HTERT RPE-1 (cell line): ENCODE data around the gene WDR70.
"Not testable (repeated sequence)": the region's sequence is repeated elsewhere in the genome, so short reads cannot be mapped to it uniquely, and the experiment has no call there.

Source experiments
- in situ Hi-C: fragments of 300-500 bp; cut with MboI; formaldehyde crosslinking; loops from 4 replicates; pipeline ENCODE4 v1.14.3; 2020; ENCODE audit warnings: low sequenced_read_pairs

Gene WDR70

DNA sequence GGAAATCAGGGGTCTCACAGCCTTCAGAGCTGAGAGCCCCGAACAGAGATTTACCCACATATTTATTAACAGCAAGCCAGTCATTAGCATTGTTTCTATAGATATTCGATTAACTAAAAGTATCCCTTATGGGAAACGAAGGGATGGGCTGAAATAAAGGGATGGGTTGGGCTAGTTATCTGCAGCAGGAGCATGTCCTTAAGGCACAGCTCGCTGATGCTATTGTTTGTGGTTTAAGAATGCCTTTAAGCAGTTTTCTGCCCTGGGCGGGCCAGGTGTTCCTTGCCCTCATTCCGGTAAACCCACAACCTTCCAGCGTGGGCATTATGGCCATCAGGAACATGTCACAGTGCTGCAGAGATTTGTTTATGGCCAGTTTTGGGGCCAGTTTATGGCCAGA, 74.1 kb downstream of the WDR70 start:
- in situ Hi-C loops = not testable (repeated sequence)

DNA sequence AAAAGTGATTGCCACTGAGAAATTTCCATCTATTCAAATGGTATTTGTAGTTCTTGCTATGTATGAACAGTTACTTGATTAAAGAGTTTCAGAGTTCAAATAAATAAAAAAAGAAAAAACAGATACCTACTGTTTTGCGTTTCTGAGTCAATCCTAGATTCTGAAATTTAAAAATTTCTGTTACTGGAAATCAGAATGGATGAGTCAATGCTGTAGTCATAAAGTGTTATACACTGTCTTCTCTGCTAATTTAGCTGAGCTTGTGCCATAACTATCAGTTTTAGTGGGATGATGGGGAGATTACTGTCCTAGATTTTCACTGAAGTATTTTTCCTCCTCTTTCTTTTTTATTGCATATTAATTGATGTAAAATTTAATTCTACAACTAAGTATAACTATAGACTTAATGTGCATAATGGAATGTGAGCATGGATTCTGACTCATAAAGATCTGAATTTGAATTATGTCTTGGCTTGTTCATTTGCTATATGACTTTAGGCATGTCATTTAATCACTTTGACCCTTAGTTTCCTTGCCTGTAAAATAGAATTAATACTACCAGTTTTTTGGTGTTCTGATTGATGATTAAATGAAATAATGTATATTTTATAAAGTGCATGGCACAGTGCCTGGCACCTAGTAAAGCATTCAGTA, 75.4 kb downstream of the WDR70 start:
- in situ Hi-C loops = not testable (repeated sequence)

DNA sequence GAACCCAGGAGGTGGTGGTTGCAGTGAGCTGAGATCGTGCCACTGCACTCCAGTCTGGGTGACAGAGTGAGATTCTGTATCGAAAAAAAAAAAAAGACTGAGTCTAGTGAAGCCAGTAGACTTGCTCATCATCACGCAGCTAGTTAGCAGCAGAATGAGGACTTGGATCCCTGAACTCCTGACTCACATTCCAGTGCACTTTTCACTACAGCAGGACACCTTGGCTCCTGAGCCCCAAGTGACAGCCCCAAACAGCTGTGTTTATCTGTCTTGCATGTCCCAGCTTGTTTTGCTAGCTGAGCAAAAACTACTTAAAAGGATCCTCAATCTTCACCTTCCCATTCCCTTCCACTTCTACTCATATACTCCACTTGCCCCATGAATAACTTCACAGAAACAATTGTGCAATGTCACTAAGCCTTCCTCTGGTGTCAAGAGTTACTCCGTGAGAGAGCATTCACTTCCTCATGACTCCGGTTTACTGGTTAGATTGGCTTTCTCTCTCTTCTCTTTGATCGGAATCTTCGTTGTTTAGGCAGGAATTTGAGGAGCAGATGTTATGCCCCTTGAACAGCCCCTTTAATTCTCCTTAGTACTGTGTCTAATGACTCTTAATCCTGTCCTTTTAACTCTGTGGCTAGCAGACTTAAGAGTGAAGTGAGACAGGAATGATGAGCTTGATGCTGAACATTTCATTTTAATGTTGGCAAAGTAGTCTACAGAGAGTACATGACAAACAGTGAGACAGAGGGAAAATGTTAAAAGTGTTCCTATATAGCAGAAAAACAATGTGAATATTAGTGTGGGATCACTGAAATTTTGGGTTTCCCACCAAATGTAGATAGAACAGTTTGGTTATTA, 84.3 kb downstream of the WDR70 start:
- in situ Hi-C loops = not testable (repeated sequence)

DNA sequence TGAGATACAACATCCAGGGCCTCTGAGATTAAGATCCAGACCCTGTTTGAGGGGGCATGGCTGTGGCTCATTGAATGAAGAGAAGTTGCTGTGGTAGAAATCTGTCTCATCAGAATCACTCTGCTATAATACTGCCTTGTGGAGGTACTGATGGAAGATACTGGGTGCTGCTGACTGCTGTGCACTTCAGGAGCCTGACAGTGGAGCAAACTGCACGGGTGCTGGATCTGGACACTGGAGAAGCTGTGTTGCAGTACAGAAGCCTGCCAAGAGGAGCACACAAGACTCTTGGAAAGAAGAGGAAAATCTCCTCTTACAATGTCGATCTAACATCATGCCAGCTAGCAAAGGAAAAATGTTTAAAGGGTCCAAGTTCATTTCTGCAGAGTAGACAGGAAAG, 85.5 kb downstream of the WDR70 start:
- in situ Hi-C loops = not testable (repeated sequence)

DNA sequence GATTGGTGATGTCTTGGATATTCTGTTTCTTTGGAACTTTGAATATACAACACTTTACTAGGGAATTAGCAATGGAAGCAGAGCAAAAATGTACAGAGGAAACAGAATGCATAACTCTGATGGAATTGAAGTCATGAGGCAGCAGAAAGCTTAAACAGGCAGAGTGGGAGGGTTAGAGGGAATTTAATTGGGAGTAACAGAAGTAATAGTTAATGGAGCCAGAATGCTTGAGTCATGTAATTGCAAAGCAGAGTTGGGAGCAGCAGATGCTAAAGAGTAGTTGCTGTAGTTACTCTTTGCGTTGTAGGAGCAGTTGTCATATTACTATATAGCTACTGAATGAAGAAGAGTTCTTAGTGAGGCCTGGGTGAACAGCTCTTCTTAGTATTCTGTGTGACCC, 90.3 kb downstream of the WDR70 start:
- in situ Hi-C loops = not testable (repeated sequence)

DNA sequence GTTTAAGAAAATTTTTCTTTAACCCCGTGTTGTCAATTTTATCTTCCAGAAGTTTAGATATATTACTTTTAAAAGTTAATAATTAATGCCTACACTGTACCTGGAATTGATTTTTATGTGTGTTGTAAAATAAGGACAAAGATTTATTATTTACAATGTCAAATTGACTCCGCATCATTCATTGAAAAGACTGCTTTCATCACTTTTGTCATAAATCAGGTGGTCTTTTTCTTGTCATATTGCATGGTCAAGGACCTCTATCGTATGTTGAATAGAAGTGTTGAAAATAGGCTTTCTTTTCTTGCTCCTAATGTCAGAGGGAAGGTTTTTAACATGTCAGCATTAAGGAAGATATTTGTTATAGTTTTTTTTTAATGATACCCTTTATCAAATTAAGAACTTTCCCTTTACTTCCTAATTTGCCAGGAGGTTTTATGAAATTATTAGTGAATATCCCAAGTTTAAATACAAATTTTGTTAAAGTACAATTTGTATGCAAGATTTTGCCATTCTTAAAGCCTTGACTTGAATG, 92.6 kb downstream of the WDR70 start:
- in situ Hi-C loops = no loop called here

DNA sequence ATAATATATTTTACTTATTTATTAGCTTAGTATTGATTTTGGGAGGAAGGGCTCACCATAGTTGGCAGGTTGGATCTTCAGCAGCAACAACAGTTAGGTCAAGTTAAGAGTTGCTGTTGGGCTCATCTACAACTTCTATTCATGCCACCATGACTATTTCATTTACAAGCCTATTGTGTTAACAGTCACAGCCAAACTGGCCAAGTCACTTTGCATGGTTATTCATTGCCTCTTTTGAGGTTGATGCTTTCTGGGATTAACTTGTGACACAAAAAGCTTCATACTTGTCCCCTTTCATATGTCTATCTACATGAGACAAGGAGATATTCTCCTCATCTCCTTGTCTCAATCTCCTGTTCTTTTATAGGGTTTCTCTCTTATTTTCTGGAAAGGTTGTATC, 98.3 kb downstream of the WDR70 start:
- in situ Hi-C loops = no loop called here

DNA sequence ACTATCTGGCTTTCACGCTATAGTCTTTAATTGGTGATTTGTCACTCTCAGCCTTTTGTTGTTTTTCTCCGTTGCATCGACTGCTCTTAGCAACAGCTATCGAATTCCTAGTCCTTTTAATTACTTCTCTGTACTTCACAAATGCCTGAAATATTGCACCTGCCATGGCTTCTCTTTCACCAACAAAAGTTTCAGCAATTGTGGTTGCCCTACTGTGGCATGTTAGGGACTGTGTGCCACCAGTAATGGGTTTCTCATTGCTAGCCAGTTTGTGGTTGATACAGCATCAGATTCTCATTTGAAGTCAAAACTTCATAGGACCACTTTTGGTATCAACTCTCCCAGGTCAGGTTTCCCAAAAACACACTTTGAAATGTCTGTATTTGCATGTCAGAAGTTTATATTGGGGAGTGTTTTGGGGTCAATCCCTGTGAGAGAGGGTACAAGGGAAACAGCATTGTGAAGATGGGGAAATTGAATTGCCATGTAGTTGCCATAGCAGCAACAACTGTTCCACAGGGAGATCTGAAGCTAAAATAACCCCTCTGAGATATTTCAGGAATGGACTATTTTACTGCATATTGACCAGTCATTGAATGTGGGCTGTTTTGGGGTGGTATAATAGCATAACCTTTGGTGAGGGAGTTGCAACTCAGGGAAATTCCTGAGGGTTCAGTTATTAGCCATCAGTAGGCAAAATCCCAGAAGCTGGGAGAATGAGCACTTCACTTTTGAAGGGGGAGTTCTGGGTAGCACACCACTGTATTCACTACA, 99.2 kb downstream of the WDR70 start:
- in situ Hi-C loops = no loop called here

DNA sequence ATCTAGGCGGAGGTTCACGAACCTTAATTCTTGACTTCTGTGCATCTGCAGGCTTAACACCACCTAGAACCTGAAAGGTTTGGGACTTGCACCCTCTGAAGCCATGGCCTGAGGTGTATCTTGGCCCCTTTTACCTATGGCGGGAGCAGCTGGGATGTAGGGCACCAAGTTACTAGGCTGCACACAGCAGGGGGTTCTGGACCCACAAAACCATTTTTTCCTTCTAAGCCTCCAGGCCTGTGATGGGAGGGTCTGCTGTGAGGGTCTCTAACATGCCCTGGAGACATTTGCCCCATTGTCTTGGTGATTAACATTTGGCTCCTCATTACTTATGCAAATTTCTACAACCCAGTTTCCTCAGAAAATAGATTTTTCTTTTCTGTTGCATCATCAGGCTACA, 102.3 kb downstream of the WDR70 start:
- in situ Hi-C loops = not testable (repeated sequence)

DNA sequence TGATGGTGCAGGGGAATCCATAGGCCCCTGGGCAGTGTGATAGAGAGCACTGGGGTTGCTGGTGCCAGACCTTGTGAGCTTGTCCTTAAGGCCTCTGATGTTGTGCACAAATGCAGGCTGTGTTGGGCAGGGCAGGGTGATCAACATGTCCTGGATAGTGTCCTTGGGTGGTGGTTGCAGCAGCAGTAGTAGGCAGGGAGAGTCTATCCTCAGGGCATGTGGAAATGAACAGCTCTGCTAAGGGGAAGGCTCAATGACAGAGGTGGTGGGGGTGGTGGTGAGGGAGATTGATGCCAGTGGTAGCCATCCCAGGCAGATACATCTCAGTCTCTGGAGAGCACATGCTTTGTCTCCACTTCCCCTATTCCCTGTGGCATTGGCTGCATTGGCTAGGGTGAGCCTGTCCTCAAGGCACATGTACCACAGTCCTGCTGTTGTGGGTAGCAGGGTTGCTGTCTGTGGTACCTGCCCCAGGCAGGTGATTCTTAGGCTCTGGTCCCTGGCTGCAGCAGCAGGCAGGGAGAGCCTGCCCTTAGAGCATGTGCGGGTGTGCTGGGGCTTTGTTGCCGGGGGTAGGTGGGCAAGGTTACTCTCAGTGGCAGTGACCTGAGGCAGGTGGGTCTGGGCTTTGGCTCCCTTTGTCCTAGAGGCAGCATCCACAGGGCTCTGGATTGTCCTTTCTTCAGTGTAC, 111.1 kb downstream of the WDR70 start:
- in situ Hi-C loops = no loop called here

DNA sequence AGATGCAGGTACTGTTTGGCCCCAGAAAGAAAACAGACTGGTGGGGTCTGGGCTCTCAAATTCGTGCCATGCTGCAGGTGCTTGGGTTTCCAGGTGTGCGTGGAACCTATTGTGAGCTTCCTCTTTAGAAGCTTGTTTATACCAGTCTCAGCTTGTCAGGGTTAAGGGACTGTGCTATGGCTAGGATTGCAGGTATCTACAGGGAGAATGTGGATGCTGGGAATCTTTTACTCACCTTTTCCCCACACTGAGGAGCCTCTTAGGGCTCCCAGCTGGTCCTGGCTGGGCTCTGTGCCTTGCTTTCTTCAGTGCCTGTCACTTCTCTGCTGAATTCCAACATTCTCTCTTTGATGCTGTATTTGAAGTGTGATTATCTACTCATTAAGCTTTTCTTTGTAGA, 111.8 kb downstream of the WDR70 start:
- in situ Hi-C loops = no loop called here

DNA sequence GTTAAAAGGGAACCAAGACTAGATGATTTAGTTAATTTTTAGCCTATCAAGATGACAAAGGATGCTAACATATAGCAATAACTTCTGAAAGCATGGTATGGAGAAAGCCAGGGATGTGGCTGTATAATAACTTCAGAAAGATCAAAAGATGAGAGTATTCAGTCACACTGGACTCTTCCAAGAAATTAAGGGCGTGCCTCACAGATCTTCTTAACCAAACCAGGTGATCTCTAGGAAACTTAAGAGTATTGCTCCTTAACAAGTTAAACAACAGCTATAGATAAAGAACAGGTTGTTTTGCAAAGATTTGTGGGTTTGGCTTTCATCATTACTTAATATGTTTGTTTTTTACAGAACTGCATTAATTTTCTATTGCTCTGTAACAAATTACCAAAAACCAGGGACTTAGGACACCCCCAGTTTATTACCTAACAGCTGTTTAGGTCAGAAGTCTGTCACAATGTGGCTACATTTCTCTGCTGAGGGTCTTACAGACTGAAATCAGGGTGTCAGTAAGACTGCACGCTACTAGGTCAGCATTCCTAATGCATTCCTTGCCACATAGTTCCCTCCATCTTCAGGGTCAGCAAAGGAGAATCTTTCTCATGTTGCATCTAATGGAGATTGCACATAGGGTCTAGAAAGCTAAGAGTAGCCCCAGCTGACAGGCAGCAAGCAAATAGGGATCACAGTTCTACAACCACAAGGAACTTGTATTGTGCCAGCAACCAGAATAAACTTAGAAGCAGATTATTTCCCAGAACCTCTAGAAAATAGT, 113.8 kb downstream of the WDR70 start:
- in situ Hi-C loops = no loop called here

DNA sequence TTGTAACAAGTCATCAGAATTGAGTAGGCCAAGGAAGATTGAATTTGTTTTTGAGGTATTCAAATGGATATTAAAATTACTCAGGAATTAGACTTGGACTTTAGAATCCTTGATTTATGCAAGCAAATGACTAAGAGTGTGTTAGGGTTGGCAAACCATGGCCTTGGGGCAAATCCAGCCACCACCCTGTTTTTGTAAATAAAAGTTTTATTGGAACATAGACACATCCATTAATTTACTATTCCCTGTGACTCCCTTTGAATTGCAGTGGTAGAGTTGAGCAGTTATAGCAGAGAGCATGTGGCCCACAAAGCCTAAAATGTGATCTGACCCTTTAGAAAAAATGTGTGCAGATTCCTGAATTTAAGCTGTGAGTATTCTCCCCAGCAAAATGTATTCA, 115.6 kb downstream of the WDR70 start:
- in situ Hi-C loops = no loop called here

DNA sequence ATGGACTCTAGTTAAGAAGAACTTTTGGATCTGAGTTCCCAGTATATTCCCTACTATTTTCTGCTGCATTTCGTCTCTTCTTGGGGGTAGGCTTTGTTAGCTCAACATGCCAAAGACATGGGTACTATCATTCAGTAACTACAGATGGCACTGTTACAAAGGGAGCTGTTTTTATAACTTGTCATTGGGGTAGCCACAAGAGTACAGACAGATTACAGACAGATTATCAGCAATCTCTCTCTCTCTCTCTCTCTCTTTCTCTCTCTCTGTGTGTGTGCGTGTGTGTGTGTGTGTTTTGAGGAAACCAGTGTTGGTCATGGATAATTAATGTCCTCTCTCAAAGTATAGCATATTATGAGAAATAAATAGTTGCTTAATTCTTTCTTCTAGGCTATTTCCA, 116.1 kb downstream of the WDR70 start:
- in situ Hi-C loops = no loop called here

DNA sequence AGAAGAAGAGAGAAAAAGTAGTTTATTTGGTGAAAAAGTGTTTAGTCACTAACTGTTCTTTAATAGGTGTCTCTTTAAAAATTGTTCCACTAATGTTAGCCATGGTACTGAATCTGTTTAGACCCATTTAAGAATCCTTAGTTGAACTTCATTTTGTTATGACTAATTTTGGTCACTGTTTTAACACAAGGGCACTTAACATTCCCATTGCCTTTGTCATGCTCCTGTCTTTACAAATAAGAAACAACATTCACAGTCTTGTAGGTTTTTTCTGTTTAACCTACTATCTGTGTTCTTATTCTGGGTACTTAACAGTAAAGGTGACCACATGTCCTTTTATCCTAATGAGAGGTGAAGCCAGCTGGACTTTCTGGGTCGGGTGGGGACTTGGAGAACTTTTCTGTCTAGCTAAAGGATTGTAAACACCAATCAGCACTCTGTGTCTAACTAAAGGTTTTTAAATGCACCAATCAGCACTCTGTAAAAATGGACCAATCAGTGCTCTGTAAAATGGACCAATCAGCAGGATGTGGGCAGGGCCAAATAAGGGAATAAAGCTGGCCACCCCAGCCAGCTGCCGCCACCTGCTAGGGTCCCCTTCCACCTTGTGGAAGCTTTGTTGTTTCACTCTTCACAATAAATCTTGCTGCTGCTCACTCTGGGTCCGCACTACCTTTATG, 116.7 kb downstream of the WDR70 start:
- in situ Hi-C loops = no loop called here

DNA sequence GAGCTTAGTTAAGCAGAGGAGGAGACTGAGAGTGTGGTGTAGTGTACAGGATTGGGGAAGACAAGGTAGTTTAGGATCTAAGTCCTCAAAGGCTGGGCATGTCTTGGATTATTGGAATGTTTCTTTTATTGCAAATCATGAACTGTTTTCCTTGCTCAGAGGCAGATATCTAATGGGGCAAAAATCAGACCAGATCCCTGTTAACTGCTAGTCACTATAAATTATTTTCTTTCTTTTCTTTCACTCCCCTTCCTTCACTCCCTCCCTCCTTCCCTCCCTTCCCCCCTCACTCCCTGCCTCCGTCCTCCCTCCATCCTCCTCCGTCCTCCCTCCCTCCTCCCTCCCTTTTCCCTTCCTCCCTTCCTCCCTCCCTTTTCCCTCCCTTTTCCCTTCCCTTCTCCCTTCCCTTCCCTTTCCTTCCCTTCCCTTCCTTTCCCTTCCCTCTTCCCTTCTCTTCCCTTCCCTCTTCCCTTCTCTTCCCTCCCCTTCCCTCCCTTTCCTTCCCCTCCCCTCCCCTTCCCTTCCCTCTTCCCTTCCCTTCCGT, 117.9 kb downstream of the WDR70 start:
- in situ Hi-C loops = no loop called here

DNA sequence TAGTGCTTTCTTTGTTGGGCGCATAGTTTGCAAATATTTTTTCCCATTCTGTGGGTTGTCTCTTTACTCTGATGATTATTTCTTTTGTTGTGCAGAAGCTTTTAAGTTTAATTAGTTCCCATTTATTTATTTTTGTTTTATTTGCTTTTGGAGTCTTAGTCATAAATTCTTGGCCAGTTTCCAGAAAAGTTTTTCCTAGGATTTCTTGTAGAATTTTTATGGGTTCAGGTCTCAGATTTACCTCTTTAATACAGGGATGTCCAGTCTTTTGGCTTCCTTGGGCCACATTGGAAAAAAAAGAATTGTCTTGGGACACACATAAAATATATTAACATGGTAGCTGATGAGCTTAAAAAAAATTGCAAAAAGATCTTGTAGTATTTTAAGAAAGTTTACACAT, 122.0 kb downstream of the WDR70 start:
- in situ Hi-C loops = no loop called here

DNA sequence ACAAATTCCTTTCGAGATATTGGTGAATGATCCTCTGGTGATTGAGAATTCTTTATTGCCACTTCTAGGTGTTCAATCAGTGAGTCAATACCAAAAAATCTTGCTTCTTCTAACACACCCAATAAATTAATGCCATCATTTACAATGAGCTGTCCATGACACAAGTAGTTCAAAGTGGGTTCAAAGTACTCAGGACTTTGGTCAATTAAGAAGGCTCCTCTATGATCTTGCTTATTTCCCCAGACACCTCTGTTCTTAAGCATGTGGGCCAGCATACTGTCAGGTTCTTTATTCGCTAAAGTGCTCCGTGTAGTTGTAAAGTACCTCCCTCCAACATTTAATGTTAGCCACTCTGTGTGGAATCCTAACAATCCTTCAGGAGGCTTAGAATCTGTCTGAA, 127.1 kb downstream of the WDR70 start:
- in situ Hi-C loops = no loop called here

DNA sequence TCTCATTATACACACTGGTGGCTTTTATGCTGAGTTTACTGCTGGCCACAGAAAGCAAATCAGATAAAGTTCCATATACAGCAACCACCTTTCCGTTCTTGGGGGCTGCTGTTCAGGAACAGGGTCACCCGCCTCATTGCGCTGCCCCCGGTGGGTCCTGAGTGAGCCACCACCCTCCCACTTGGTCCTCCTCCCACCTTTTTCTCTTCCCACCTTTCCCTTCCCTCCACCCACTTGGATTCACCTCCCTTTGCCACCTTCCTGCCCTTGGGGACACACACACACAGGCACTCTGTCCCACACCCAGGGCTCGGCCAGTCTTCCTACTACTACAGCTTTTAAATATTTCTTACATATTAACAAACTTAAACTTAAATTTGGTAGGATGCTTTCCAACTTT, 127.6 kb downstream of the WDR70 start:
- in situ Hi-C loops = no loop called here
